GM12878 (cell line): ENCODE data around the gene NLGN2. TPM values are rescaled to one million over a fixed set of nuclear protein-coding genes. Genes with fewer than 3 reads are reported as not detected.

ENCODE experiments used
- ATAC-seq: fragments of 200-7000 bp; cut with Tn5 transposase; 3 replicates; pipeline ENCODE4 v1.9.1; 2020; ENCODE audit warnings: mild to moderate bottlenecking, moderate library complexity
- BruUV-seq: library from RNA; stranded (reverse); fragments of 400-500 nt; replicated peaks from 2 replicates; lab custom pipeline; 2021; lab: Mats Ljungman, UMichigan
- CTCF ChIA-PET: fragments of 300-600 bp; sonication (Branson Sonifier 250); formaldehyde crosslinking; extraction: SDS; loops from one replicate; lab custom pipeline; 2021; ENCODE audit warnings: inconsistent platforms; lab: Yijun Ruan, JAX
- POLR2A ChIA-PET: fragments of 350-600 bp; formaldehyde crosslinking; extraction: SDS; loops from one replicate; lab custom pipeline; 2021; ENCODE audit warnings: inconsistent platforms; lab: Charles Lee
- RAD21 ChIA-PET: fragments of 300-600 bp; sonication (Branson Sonifier 250); formaldehyde crosslinking; loops from one replicate; lab custom pipeline; 2023; ENCODE audit warnings: antibody characterized with exemption; ENCODE audit not compliant: unreplicated experiment; lab: Charles Lee
- SMC1A ChIA-PET: fragments of 300-600 bp; sonication (Branson Sonifier 250); formaldehyde crosslinking; loops from one replicate; lab custom pipeline; 2023; ENCODE audit not compliant: unreplicated experiment, uncharacterized antibody; lab: Charles Lee
- DNase-seq: peaks from one replicate; pipeline ENCODE4 v3.0.0-alpha.2; 2011; ENCODE audit warnings: low read depth, low spot score
- FAIRE-seq: peaks from 3 replicates; lab custom pipeline; 2011; peaks lifted over from hg19 to GRCh38; lab: Jason Lieb, UNC
- H2AFZ ChIP-seq: 2 replicates; pipeline ENCODE4 v1.6.0; 2011; ENCODE audit warnings: low read depth, low read length, control low read depth; ENCODE audit not compliant: control insufficient read depth
- H3K27ac ChIP-seq: 2 replicates; pipeline ENCODE4 v1.5.1; 2011; ENCODE audit warnings: control low read depth; ENCODE audit not compliant: control insufficient read depth, insufficient read depth
- H3K27me3 ChIP-seq, 2 experiments: replicated peaks in 1 of 2; 2 replicates each; pipeline versions ENCODE4 v1.6.0 to v1.6.1; 2011; ENCODE audit warnings: low read length in 1 of 2; ENCODE audit not compliant: control insufficient read depth in 2 of 2, insufficient read depth in 2 of 2
- H3K36me3 ChIP-seq, 2 experiments: 2 replicates each; pipeline ENCODE4 v1.5.1; 2011; ENCODE audit warnings: low read length in 1 of 2; ENCODE audit not compliant: control insufficient read depth in 2 of 2, insufficient read depth in 2 of 2
- H3K4me1 ChIP-seq: 2 replicates; pipeline ENCODE4 v1.6.1; 2011; ENCODE audit warnings: mild to moderate bottlenecking, low read length, moderate library complexity, mixed read lengths; ENCODE audit not compliant: control insufficient read depth, insufficient read depth
- H3K4me2 ChIP-seq: 2 replicates; pipeline ENCODE4 v1.6.0; 2011; ENCODE audit warnings: control low read depth; ENCODE audit not compliant: control insufficient read depth, insufficient read depth
- H3K4me3 ChIP-seq: fragments of 200-600 bp; sonication (generic); 2 replicates; pipeline ENCODE4 v1.5.1; 2016
- H3K79me2 ChIP-seq: 2 replicates; pipeline ENCODE4 v1.6.0; 2011; ENCODE audit warnings: low read length; ENCODE audit not compliant: control insufficient read depth, insufficient read depth
- H3K9ac ChIP-seq: 2 replicates; pipeline ENCODE4 v1.8.0; 2011; ENCODE audit warnings: low read length, control low read depth, mixed read lengths; ENCODE audit not compliant: control insufficient read depth, insufficient read depth
- H3K9me3 ChIP-seq: replicated peaks from 3 replicates; pipeline ENCODE4 v1.5.1; 2011; ENCODE audit warnings: mild to moderate bottlenecking, low read length; ENCODE audit not compliant: control insufficient read depth, insufficient read depth
- H4K20me1 ChIP-seq: 2 replicates; pipeline ENCODE4 v1.6.0; 2011; ENCODE audit not compliant: control insufficient read depth, insufficient read depth
- BACH1 ChIP-seq: fragments of 450-650 bp; IDR thresholded peaks from 2 replicates; pipeline ENCODE4 v1.6.1; 2017; ENCODE audit warnings: mild to moderate bottlenecking, borderline replicate concordance
- BHLHE40 ChIP-seq, 2 experiments: fragments of 450-650 bp in 1 of 2; IDR thresholded peaks; 2 replicates each; pipeline ENCODE4 v1.6.1; 2011 to 2017; ENCODE audit warnings: low read depth in 2 of 2, borderline replicate concordance in 1 of 2, improper control_type of control experiment in 1 of 2, low read length in 1 of 2, mild to moderate bottlenecking in 1 of 2
- EED ChIP-seq: sonication (generic); IDR thresholded peaks from 2 replicates; pipeline ENCODE4 v1.6.1; 2016; ENCODE audit warnings: antibody characterized with exemption, low read depth
- FOS ChIP-seq: IDR thresholded peaks from 3 replicates; pipeline ENCODE4 v1.6.1; 2011; ENCODE audit warnings: borderline replicate concordance; ENCODE audit not compliant: insufficient read length; ENCODE audit errors: extremely low read depth
- IKZF1 ChIP-seq: fragments of 450-650 bp; conservative IDR thresholded peaks from 2 replicates; pipeline ENCODE4 v1.6.1; 2017; ENCODE audit warnings: antibody characterized with exemption, mild to moderate bottlenecking
- MEF2B ChIP-seq: fragments of 450-650 bp; IDR thresholded peaks from 2 replicates; pipeline ENCODE4 v1.6.1; 2018; ENCODE audit warnings: mild to moderate bottlenecking, moderate library complexity; ENCODE audit not compliant: partially characterized antibody, poor library complexity, severe bottlenecking
- NR2C2 ChIP-seq: IDR thresholded peaks from 2 replicates; pipeline ENCODE4 v1.6.1; 2011; ENCODE audit warnings: borderline replicate concordance, low read depth; ENCODE audit not compliant: control insufficient read depth, insufficient read length
- POU2F2 ChIP-seq: IDR thresholded peaks from 3 replicates; pipeline ENCODE4 v1.6.1; 2011; ENCODE audit warnings: low read depth, mild to moderate bottlenecking, low read length, borderline replicate concordance
- RB1 ChIP-seq: fragments of 450-650 bp; formaldehyde crosslinking; IDR thresholded peaks from 2 replicates; pipeline ENCODE4 v1.6.1; 2017; ENCODE audit warnings: mild to moderate bottlenecking, borderline replicate concordance
- RCOR1 ChIP-seq: conservative IDR thresholded peaks from 2 replicates; pipeline ENCODE4 v1.6.1; 2012; ENCODE audit warnings: low read depth, low read length, improper control_type of control experiment
- SMC3 ChIP-seq: IDR thresholded peaks from 2 replicates; pipeline ENCODE4 v1.6.1; 2011; ENCODE audit warnings: low read length, improper control_type of control experiment, borderline replicate concordance
- TCF7 ChIP-seq: IDR thresholded peaks from 2 replicates; pipeline ENCODE4 v1.6.1; 2014; ENCODE audit warnings: antibody characterized with exemption, borderline replicate concordance
- ZNF217 ChIP-seq: fragments of 450-650 bp; IDR thresholded peaks from 2 replicates; pipeline ENCODE4 v1.6.1; 2017; ENCODE audit warnings: antibody characterized with exemption, mild to moderate bottlenecking
- ZNF24 ChIP-seq: fragments of 450-650 bp; IDR thresholded peaks from 2 replicates; pipeline ENCODE4 v1.6.1; 2017; ENCODE audit warnings: antibody characterized with exemption, mild to moderate bottlenecking
- WGBS: methylation state at CpG from one replicate; pipeline ENCODE4 v1.1.6; 2016; ENCODE audit warnings: low lambda C conversion rate; ENCODE audit not compliant: insufficient replicate concordance, insufficient coverage; ENCODE audit errors: missing lambda C conversion rate; 5-methylcytosine and 5-hydroxymethylcytosine counted together
- in situ Hi-C: fragments of 300-500 bp; cut with MboI; formaldehyde crosslinking; loops from 9 replicates; pipeline ENCODE4 v1.14.3; 2018; ENCODE audit warnings: mixed read lengths
- intact Hi-C: fragments of 100-400 bp; cut with micrococcal nuclease; formaldehyde crosslinking; loops from one replicate; pipeline ENCODE4 v1.14.2; 2022; ENCODE audit not compliant: unreplicated experiment
- polyA plus RNA-seq, 11 experiments: library from polyadenylated mRNA; depleted of rRNA in 4 of 11; unstranded in 6 of 11; stranded (reverse) in 5 of 11; fragments of >200 nt; fragmentation: Nextera tagmentation in 4 of 11; fragmentation: Illumina TruSeq in 1 of 11; extraction: Ambion mirVana in 4 of 11; extraction: Trizol in 1 of 11; gene quantifications; 1 replicate in 1 of 11; 2 replicates in 10 of 11; pipeline versions ENCODE4 v1.2.1 to v1.2.3, GENCODE V29; 2011 to 2016; ENCODE audit warnings: inconsistent platforms in 2 of 11, missing spikeins in 2 of 11, low read depth in 1 of 11
- total RNA-seq, 4 experiments: library from RNA; depleted of rRNA in 3 of 4; stranded (reverse); fragments of >200 nt in 3 of 4; fragmentation: Illumina TruSeq in 1 of 4; extraction: Trizol in 1 of 4; gene quantifications; 2 replicates each; pipeline versions ENCODE4 v1.2.1 to v1.2.3, GENCODE V29; 2013 to 2021
- TF ChIP-seq, protein P1 (sequence below): fragments of 450-650 bp; IDR thresholded peaks from 2 replicates; pipeline ENCODE4 v1.6.1; 2016; ENCODE audit warnings: mild to moderate bottlenecking
- TF ChIP-seq, protein P2 (sequence below): IDR thresholded peaks from 2 replicates; pipeline ENCODE4 v1.6.1; 2012; ENCODE audit warnings: low read length, inconsistent platforms
- TF ChIP-seq, protein P3 (sequence below): fragments of 450-650 bp; IDR thresholded peaks from 2 replicates; pipeline ENCODE4 v1.6.1; 2017; ENCODE audit warnings: borderline replicate concordance

NLGN2 gene
- total and polyA plus RNA-seq, 10 of the 15 experiments (the other 5 are each of a cell fraction or from before 2014, with no cell fraction given): 0.02 to 0.87 (median 0.11) TPM; not detected in 2

DNA sequence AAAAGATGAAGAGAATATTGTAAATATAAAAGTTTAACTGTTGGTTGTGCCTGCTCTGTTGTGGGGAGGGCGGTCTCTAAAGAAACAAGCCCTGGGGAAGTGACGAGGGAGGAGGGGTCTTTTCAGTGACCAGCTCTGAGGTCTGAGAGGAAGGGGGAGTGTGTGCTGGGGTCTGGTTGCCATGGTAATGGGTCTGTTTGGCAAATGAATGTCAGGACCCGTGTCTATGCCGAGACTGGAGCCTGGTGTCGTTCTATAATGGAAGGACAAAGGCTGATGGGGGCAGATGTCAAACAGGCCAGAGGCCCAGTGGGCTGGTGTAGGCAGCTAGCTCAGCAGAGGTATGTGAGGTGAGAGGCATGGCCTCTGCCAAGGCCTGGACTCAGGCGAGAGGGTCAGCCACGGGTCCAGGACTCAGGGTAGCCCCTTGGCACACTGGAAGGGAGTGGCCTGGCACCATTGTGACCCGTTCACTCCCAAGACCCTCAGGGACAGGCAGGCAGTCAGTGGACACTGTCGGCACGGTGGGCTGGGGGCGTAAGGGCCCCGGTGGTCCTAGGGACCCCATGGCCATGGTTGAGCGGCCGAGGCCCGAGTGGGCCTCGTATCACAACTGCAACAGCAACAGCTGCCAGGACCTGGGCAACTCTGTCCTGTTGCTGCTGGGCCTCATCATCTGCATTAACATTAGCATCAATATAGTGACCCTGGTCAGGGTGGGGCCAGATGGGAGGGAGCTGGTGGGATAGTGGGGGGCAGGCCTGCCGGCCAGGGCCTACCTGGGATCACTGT, 12.4 kb downstream of the NLGN2 start, which contains the start of gene SPEM1 (continued):
- TF ChIP-seq NR2C2: no peak
- no peak for TF ChIP-seq IKZF1
- TF ChIP-seq, all 136 proteins: peak for 0

DNA sequence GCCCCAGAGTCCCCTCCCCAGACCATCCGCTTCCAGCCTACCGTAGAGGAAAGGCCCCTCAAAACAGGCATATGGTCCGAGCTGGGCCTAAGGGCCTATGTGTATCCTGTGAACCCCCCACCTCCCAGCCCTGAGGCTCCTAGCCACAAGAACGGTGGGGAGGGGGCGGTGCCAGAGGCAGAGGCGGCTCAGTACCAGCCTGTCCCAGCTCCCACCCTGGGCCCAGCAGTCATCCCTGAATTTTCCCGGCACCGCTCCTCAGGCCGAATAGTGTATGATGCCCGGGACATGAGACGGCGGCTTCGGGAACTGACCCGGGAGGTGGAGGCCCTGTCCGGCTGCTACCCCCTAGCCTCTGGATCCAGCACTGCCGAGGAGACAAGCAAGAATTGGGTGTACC, 13.5 kb downstream of the NLGN2 start:
- SMC1A ChIA-PET: no interaction called here
- CTCF ChIA-PET: interaction anchor here (1.1 kb wide), 1 partner anchor 14 kb away, joined by 3 read pairs; the partner anchor contains the start of gene TMEM102
- WGBS: 65% methylated on average over 16 of the region's 16 CpGs
- Histone ChIP-seq H3K4me2 (no peak overlapping the region), H3K36me3 (no peaks in the 10 kb centered on the region), H3K27ac (no peak overlapping the region), H2AFZ (no peak overlapping the region), H4K20me1 (no peaks in the 10 kb centered on the region), H3K4me1 (no peaks in the 10 kb centered on the region), H3K27me3 (no peaks in the 10 kb centered on the region; a peak in 1 of 4 replicates), H3K9ac (no peak overlapping the region), H3K4me3 (no peak overlapping the region), H3K9me3 (no peaks in the 10 kb centered on the region), H3K79me2 (no peaks in the 10 kb centered on the region)
- intact Hi-C loops: no loop called here
- no peak for FAIRE-seq
- no peak for ATAC-seq
- no TSS peak for BruUV-seq
- POLR2A ChIA-PET: no interaction called here
- no peak for DNase-seq
- RAD21 ChIA-PET: no interaction called here
- in situ Hi-C loops: no loop called here
- TF ChIP-seq RCOR1 (no peak), BHLHE40 (IDR thresholded peaks at IDR 0.05; ENCODE audit: borderline replicate concordance in 1 of 2, low read depth in 2 of 2, low read length in 1 of 2) (no peak), BACH1 (no peak), EED (no peak), POU2F2 (no peak), SMC3 (no peak), MEF2B (no peak), RB1 (no peak), ZNF24 (no peak), TCF7 (no peak), ZNF217 (no peak), FOS (no peak)
- TF ChIP-seq, protein P1, sequence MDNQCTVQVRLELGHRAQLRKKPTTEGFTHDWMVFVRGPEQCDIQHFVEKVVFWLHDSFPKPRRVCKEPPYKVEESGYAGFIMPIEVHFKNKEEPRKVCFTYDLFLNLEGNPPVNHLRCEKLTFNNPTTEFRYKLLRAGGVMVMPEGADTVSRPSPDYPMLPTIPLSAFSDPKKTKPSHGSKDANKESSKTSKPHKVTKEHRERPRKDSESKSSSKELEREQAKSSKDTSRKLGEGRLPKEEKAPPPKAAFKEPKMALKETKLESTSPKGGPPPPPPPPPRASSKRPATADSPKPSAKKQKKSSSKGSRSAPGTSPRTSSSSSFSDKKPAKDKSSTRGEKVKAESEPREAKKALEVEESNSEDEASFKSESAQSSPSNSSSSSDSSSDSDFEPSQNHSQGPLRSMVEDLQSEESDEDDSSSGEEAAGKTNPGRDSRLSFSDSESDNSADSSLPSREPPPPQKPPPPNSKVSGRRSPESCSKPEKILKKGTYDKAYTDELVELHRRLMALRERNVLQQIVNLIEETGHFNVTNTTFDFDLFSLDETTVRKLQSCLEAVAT: no peak
- TF ChIP-seq, protein P2, sequence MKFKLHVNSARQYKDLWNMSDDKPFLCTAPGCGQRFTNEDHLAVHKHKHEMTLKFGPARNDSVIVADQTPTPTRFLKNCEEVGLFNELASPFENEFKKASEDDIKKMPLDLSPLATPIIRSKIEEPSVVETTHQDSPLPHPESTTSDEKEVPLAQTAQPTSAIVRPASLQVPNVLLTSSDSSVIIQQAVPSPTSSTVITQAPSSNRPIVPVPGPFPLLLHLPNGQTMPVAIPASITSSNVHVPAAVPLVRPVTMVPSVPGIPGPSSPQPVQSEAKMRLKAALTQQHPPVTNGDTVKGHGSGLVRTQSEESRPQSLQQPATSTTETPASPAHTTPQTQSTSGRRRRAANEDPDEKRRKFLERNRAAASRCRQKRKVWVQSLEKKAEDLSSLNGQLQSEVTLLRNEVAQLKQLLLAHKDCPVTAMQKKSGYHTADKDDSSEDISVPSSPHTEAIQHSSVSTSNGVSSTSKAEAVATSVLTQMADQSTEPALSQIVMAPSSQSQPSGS: no peak
- TF ChIP-seq, protein P3, sequence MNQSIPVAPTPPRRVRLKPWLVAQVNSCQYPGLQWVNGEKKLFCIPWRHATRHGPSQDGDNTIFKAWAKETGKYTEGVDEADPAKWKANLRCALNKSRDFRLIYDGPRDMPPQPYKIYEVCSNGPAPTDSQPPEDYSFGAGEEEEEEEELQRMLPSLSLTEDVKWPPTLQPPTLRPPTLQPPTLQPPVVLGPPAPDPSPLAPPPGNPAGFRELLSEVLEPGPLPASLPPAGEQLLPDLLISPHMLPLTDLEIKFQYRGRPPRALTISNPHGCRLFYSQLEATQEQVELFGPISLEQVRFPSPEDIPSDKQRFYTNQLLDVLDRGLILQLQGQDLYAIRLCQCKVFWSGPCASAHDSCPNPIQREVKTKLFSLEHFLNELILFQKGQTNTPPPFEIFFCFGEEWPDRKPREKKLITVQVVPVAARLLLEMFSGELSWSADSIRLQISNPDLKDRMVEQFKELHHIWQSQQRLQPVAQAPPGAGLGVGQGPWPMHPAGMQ: no peak
